C4-2B (cell line): Measurements from ENCODE around the gene CTNNB1.

Source experiments
- H3K27ac ChIP-seq: fragments of 450-650 bp; 2 replicates; pipeline ENCODE4 v1.5.1; 2017
- CTCF ChIP-seq: fragments of 450-650 bp; conservative IDR thresholded peaks from 2 replicates; pipeline ENCODE4 v1.5.1; 2017; ENCODE audit warnings: mild to moderate bottlenecking
- ZFX ChIP-seq: fragments of 450-650 bp; IDR thresholded peaks from 2 replicates; pipeline ENCODE4 v1.6.1; 2017

The CTNNB1 gene

GRCh38 chr3:41244620-41245336 lies 45.5 kb downstream of the CTNNB1 start:
- H3K27ac ChIP-seq, result no peak overlapping the region
- TF ChIP-seq CTCF, result no peak
- TF ChIP-seq ZFX, result no peak

GRCh38 chr3:41247055-41248004 lies 48.0 kb downstream of the CTNNB1 start:
- no peak for TF ChIP-seq CTCF
- TF ChIP-seq ZFX, result no peak
- no peak overlapping the region for H3K27ac ChIP-seq

- H3K27ac ChIP-seq, result no peak overlapping the region
- TF ChIP-seq CTCF (no peak), ZFX (no peak)
Observed at GRCh38 chr3:41248525-41248924, 49.2 kb downstream of the CTNNB1 start.

- no peak for TF ChIP-seq CTCF
- no peak for TF ChIP-seq ZFX
- no peak overlapping the region for H3K27ac ChIP-seq
Observed at GRCh38 chr3:41249318-41249717, 50.0 kb downstream of the CTNNB1 start.

- no peak for TF ChIP-seq ZFX
- no peak for TF ChIP-seq CTCF
- no peak overlapping the region for H3K27ac ChIP-seq
Observed at GRCh38 chr3:41250825-41251224, 51.5 kb downstream of the CTNNB1 start.

GRCh38 chr3:41251593-41251992 lies 52.3 kb downstream of the CTNNB1 start:
- no peak overlapping the region for H3K27ac ChIP-seq
- TF ChIP-seq CTCF (no peak), ZFX (no peak)

- H3K27ac ChIP-seq, result no peak overlapping the region
- TF ChIP-seq CTCF (no peak), ZFX (no peak)
Observed at GRCh38 chr3:41258239-41258800, 59.0 kb downstream of the CTNNB1 start.
